ENCODE data around the gene TEKT5.
"Not testable (repeated sequence)": the region's sequence is repeated elsewhere in the genome, so short reads cannot be mapped to it uniquely, and the experiment has no call there.

The TEKT5 gene

DNA sequence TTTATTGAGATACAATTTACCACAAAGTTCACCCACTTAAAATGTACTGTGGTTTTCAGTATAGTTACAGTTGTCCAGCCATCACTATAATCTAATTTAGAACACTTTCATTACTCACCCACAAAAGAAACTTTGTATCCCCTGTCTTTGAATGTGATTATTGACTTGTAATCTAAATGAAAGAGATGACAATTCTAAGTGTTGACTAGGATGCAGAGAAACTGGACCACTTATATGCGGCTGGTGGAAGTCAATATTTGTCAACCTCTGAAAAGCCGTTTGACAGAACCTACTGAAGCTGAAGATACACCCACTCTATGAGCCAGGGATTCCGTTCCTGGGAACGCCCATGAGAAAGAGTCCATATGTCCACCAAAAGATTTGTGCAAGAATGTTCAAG lies 36.8 kb downstream of the TEKT5 start:
- DNase-seq = no peak

GRCh38 chr16:10656618-10657017 lies 38.1 kb downstream of the TEKT5 start:
- DNase-seq = no peak

DNA sequence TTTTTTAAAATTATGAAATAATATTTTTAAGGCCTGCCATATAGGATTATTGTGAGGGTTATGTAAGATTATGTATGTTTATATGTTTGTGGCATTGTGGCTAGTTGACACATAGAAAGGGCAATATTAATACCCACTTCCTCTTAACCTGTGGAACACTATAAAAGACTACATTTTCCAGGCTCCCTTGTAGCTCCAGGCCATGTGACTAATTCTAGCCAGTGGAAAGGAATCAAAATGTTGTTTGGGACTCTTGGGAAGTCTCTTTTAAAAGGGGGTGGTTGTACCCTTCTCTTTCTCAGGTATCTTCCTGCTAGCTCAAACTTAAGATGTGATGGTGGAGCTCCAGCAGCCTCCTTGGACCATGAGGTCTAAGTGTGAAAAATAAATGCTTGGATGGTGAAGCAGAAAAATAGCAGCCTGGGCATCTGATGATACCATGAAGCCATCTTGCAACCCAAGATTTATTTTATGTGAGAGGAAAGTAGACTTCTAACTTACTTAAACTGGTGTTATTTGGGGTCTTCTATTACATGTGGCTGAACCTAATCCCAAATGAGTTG lies 39.2 kb downstream of the TEKT5 start:
- no peak for DNase-seq

- no peak for DNase-seq
Observed at GRCh38 chr16:10654592-10655414, 39.9 kb downstream of the TEKT5 start.

DNA sequence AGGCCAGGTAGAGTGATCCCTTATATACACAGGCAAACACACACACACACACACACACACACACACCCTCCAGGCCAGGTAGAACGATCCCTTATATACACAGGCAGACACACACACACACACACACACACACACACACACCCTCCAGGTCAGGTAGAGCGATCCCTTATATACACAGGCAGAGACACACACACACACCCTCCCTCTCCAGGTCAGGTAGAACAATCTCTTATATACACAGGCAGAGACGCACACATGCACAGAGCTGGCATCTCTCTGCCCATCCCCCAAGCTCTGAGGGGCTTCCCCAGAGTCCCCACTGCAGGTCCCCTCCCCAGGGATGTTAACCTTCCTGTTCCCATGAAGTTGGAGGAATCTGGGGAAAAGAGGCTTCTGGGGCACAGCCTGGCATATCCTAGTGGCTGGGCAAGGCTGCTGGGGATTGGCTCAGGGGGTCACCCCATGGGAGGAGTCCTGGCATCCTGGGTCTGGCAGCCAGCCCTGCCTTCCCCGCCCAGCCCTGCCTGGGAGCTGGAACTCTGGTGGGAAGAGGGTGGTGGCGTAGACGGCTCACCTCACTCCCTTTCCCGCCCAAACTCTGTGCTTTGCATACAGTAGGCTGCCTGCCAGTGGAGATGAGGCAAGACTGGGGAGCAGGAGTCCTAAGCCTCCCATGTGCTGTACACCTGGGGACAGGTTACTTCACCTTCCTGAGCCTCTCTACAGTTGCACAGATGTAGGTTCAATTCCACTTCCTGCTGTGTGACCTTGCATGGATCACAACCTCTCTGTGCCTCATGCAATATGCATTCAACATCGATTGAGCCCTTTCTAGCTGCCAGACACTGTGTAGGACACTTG lies 41.8 kb downstream of the TEKT5 start:
- DNase-seq = no peak

DNA sequence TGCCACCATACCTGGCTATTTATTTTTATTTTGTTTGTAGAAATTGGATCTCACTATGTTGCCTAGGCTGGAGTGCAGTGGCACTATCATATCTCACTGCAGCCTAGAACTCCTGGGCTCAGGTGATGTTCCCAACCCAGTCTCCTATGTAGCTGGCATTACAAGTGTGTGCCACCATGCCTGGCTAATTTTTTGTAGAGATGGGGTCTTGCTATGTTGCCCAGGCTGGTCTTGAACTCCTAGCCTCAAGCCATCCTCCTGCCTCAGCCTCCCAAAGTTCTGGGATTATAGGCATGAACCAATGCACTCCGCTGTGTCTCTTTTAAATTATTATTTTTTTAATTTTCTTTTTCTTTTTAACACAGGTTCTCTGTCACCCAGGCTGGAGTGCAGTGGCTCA lies 45.6 kb downstream of the TEKT5 start:
- not testable (repeated sequence) for DNase-seq

- no peak for DNase-seq
Observed at GRCh38 chr16:10647721-10648296, 46.9 kb downstream of the TEKT5 start.

GRCh38 chr16:10647264-10647720 lies 47.4 kb downstream of the TEKT5 start:
- no peak for DNase-seq

DNA sequence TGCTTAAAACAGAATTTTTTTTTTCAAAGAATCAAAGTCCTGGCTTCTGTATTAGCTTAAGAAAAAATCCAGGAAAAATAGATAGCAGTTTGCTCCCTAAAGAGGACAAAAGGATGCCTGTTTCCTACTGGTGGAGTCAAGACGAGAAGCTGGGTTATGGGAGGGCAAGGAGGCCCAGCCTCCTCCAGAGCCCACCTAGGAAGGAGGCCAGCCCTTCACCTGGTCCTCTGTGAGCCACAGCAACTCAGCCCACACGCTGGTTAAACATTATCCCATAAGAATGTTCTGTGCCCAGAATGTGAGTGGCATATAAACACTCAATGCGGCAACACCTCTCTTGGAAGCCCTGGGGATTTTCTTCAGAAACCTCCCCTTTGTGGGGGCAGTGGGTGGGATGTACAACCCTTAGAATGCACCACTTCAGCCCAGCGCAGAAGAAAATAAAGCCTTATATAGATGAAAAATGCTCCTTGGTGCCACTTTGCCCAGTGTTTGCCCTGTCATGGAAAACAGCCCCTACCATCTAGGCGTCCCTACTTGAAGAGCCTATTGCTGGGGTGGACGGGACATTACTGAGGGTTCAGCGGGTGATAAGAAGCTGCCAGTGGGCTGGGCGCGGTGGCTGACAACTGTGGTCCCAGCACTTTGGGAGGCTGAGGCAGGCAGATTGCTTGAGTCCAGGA lies 48.0 kb downstream of the TEKT5 start:
- no peak for DNase-seq

GRCh38 chr16:10646228-10646580 lies 48.5 kb downstream of the TEKT5 start:
- DNase-seq = no peak

DNA sequence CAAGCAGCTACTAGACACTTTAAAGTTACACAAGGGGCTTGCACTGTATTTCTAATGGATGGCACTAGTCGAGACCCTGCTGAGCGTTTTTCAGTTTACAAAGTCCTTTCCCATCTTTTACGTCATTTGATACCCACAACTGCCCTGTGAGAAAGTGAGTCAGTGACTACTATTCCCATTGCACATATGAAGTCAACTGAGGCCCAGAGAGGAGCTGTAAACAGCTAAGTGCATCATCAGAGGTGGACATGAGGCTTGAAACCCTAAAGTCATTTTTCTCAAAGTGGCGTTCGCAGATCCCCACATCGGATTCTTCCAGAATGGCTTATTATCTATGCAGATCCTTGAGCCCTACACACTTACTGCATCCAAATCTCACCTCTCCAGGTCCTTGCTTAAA lies 50.6 kb downstream of the TEKT5 start:
- DNase-seq = no peak

DNA sequence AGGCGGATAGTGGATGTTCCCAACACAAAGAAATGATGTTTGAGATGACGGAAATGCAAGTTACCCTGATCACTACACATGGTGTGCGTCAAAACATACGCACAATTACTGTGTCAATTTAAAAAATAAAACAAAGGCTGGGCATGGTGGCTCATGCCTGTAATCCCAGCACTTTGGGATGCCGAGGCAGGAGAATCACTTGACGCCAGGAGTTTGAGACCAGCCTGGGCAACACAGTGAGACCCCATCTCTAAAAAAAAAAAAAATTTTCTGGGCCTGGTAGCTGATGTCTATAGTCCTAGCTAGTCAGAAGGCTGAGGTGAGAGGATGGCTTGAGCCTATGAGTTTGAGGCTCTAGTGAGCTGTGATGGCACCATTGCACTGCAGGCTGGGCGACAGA lies 51.8 kb downstream of the TEKT5 start:
- no peak for DNase-seq

DNA sequence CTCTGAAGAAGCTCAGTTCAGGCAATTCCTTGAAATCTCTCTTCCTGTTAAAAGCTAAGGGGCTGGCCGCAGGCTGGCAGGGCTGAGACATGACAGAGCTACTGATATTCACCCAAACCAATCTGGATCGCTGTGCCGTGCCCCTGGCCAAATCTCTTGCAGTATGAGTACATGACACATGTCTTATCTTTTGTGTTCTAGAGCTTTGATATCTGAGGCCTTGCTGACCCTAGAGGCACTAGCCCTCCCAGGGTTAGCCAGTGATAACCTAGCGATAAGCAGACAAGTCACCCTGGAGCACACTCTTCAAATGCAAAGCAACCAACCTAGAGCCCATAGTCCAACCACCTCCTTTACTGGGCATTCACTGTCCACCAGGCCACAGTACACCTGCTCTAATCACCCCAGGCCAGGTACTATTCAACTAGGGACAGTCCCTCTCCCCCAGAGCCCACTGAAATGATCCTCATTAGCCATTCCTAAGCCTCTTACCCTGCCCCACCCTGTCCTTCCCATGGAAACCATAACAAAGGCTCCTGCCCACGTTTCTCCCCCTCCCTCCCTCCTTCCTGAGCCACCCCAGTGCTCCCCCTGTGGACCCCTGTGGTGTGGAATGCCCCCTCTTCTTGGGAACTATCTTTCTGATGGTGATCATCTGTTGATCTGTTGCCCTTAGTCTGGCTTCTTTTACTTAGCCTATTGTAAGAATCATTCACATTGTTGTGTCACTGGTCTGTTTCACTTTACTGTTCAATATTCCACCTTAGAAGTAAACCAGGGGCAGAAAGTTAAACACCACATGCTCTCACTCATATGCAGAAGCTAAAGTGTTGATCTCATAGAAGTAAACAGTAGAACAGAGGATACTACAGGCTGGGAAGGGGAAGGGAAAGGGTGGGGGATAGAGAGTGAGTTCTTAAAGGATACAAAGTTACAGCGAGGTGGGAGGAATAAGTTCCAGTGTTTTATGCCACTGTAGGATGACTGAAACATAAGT lies 52.5 kb downstream of the TEKT5 start:
- no peak for DNase-seq

GRCh38 chr16:10641555-10641952 lies 53.2 kb downstream of the TEKT5 start:
- no peak for DNase-seq

DNA sequence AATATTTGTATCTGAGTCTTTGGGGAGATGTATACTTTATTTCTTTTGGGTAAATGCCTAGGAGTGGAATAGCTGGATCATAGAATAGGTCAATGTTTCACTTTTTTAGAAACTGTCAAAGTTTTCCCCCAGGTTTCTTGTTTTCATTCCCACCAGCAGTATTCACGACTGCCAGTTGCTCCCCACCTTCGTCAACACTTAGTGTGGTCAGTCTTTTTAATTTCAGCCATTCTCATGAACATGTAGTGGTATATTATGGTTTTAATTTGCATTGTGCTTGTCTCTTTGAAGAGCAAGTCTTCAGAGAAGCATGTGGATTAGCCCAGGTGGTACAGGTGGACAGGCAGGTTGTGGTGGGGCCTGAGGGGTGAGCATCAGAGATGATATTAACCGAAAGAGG lies 53.8 kb downstream of the TEKT5 start:
- no peak for DNase-seq

- DNase-seq = no peak
Observed at GRCh38 chr16:10638101-10638500, 56.6 kb downstream of the TEKT5 start.

- no peak for DNase-seq
Observed at GRCh38 chr16:10637337-10638037, 57.2 kb downstream of the TEKT5 start.

GRCh38 chr16:10635365-10636021 lies 59.2 kb downstream of the TEKT5 start:
- DNase-seq = no peak

DNA sequence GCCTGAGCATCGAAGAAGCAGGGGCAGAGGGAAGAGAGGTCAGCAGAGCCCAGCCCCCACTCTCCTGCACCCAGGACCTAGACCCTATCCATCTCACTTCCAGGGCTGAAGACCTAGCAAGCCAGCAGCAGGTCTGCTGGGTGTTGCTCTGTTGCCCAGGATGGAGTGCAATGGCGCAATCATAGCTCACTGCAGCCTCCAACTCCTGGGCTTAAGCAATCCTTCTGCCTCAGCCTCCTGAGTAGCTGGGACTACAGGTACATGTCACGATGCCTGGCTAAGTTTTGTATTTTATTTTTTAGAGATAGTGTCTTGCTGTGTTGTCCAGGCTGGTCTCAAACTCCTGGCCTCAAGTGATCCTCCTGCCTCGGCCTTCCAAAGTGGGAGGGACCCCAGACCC lies 61.3 kb downstream of the TEKT5 start:
- DNase-seq = not testable (repeated sequence)

GRCh38 chr16:10631886-10632285 lies 62.8 kb downstream of the TEKT5 start:
- no peak for DNase-seq
